ENCODE measurements around the gene HPGDS.

DNA sequence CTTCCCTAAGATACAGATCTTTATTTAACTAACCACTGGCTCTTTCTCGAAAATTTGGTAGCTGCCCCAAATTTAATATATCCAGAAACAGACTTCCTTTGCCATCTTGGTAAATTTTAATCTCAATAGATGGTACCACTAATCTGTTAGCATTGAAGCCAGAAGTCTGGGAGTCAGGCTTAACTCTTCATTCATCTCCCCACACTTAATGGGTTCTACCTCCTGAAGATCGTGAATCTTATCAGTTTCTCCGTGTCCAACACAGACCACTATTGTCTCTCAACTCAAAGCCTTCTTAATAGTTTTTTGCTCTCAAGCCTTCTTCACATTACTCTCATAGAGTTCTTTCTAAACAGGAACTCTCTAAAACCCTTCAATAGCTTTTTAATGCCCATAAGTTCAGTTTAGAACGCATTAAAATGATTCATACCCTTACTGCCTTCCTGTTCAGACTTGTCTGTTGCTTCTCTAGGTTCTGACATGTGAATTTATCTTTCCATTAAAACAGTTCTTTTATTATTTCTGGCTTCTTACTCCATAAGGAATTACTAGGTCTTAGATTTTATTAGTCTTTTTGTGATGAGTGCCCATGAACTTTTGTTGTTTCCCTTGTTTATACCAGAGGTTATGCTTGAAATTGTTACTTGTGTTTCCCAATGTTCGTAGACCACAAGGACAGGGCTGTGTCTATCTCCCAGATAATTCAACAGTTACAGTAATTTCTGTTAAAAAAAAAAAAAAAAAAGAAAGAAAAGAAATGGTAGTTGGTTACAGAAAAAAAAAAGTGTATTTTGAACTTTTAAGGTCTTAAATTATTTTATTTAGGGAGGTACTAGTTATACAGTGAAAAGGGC is 80.2 kb downstream of the HPGDS start:
- TF ChIP-seq, protein P1, sequence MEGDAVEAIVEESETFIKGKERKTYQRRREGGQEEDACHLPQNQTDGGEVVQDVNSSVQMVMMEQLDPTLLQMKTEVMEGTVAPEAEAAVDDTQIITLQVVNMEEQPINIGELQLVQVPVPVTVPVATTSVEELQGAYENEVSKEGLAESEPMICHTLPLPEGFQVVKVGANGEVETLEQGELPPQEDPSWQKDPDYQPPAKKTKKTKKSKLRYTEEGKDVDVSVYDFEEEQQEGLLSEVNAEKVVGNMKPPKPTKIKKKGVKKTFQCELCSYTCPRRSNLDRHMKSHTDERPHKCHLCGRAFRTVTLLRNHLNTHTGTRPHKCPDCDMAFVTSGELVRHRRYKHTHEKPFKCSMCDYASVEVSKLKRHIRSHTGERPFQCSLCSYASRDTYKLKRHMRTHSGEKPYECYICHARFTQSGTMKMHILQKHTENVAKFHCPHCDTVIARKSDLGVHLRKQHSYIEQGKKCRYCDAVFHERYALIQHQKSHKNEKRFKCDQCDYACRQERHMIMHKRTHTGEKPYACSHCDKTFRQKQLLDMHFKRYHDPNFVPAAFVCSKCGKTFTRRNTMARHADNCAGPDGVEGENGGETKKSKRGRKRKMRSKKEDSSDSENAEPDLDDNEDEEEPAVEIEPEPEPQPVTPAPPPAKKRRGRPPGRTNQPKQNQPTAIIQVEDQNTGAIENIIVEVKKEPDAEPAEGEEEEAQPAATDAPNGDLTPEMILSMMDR (IDR thresholded peaks at IDR 0.05; ENCODE audit: poor library complexity): no peak
- TF ChIP-seq EZH2phosphoT487 (IDR thresholded peaks at IDR 0.05; ENCODE audit: low read depth, severe bottlenecking, unreplicated experiment) (no peak), EZH2 (IDR thresholded peaks at IDR 0.05; ENCODE audit: borderline replicate concordance) (no peak)
